Measurements from ENCODE around the gene ABCC1.
"Not testable (repeated sequence)": the region's sequence is repeated elsewhere in the genome, so short reads cannot be mapped to it uniquely, and the experiment has no call there.

The ABCC1 gene

GRCh38 chr16:16164243-16164642 is 214.8 kb downstream of the ABCC1 start:
- no peak for DNase-seq

DNA sequence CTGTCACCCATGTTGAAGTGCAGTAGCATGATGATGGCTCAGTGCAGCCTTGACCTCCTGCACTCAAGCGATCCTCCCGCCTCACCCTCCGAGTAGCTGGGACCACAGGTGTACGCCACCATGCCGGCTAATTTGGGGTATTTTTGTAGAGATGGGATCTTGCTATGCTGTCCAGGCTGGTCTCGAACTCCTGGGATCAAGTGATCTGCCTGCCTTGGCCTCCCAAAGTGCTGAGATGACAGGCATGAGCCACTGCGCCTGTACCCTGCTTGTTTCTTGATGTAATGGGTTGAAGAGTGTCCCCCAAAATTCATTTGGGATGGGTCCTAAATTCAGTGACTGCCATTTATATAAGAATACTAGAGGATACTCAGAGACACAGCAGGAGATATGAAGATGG is 216.7 kb downstream of the ABCC1 start:
- no peak for DNase-seq

DNA sequence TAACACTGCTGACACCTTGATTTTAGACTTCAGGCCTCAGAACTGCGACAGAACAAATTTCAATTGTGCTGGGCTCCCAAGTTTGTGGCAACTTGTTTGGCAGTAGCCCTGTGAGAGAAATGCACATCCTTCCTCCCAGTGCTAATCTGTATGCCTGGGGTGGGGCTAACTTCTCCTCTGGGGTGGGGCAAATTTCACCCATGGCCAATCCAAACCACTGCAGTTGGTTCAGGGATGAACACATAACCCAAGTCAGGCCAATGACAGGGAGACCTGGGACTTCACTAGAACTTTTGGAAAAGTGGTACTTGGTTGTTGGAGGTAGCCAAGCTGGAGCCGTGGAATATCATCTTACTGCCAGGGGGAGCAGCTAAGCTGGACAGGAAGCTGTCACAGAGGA is 217.5 kb downstream of the ABCC1 start:
- no peak for DNase-seq

GRCh38 chr16:16167927-16168326 is 218.5 kb downstream of the ABCC1 start:
- DNase-seq, result no peak

- DNase-seq, result no peak
These were observed 219.0 kb downstream of the ABCC1 start for GRCh38 chr16:16168431-16168830.

GRCh38 chr16:16169615-16170014 is 220.2 kb downstream of the ABCC1 start:
- no peak for DNase-seq

GRCh38 chr16:16171332-16171919 is 222.0 kb downstream of the ABCC1 start:
- DNase-seq, result no peak

DNA sequence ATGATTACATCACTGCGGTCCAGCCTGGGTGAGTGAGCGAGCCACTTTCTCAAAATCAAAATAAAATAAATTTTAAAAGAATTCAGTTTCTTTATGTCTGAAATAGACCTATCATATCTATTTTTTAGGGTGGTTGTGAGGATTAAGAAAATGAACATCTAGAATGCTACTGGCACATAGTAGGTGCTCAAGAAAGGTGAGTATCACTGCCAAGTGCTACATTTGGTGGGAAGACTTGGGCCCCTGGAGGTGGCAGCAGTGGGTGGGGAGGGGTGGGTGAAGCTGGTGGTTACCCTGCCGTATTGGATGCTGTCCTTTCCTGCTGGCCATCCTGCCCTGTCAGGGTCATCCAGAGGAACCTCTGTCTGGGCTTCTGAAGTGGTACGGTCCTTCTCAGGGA is 223.6 kb downstream of the ABCC1 start:
- DNase-seq, result no peak

- no peak for DNase-seq
These were observed 225.9 kb downstream of the ABCC1 start for GRCh38 chr16:16175296-16175695.

GRCh38 chr16:16176328-16176727 is 226.9 kb downstream of the ABCC1 start:
- no peak for DNase-seq

GRCh38 chr16:16178455-16179162 is 229.2 kb downstream of the ABCC1 start:
- no peak for DNase-seq

DNA sequence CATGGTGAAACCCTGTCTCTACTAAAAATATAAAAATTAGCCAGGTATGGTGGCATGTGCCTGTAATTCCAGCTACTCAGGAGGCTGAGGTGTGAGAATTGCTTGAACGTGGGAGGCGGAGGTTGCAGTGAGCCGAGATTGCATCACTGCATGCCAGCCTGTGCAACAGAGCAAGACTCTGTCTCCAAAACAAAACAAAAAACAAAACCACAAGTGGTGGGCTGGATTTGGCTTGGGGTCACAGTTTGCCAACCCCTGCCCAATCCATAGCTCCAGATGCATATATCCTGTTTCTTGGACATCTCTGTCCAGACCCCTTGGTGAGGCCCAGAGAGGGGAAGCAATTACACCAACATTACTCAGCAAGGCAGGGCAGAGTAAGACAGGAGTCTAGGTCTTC is 232.3 kb downstream of the ABCC1 start:
- not testable (repeated sequence) for DNase-seq

- no peak for DNase-seq
These were observed 233.5 kb downstream of the ABCC1 start for GRCh38 chr16:16182918-16183317.

GRCh38 chr16:16183562-16183961 is 234.1 kb downstream of the ABCC1 start:
- DNase-seq, result peak; percentile 32

GRCh38 chr16:16184594-16184993 is 235.2 kb downstream of the ABCC1 start:
- DNase-seq, result no peak

- DNase-seq, result no peak
These were observed 235.7 kb downstream of the ABCC1 start for GRCh38 chr16:16185095-16185494.

- no peak for DNase-seq
These were observed 237.4 kb downstream of the ABCC1 start for GRCh38 chr16:16186820-16187219.

GRCh38 chr16:16188827-16189226 is 239.4 kb downstream of the ABCC1 start:
- no peak for DNase-seq

- no peak for DNase-seq
These were observed 240.4 kb downstream of the ABCC1 start for GRCh38 chr16:16189842-16190241.

DNA sequence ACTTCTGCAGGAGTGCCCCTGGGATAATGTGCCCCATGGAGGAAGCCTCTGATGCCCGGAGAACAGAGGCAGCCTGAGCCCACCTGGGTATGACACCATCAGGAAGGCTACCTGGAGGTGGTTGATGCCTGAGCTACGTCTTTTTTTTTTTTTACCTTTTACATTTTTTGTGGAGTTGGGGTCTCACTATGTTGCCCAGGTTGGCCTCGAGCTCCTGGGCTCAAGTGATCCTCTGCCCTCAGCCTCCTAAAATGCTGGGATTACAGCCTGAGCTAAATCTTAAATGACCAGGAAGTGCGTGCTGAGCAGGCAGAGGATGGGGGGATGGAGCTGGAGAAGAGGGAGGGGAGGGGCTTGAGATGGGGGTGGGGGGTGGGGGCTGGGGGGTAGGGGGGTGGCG is 241.1 kb downstream of the ABCC1 start:
- no peak for DNase-seq

DNA sequence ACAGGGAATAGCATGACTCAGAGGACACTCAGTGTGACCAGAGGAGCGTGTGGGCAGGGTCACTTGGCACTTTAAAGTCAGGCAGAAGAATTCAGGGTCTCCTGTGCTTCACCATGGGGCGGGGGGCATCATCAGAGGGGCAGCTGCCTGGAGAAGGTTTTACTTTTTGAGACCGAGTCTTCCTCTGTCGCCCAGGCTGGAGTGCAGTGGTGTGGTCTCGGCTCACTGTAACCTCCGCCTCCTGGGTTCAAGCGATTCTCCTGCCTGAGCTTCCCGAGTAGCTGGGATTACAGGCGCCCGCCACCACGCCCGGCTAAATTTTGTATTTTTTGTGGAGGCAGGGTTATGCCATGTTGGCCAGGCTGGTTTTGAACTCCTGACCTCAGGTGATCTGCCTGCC is 241.6 kb downstream of the ABCC1 start:
- not testable (repeated sequence) for DNase-seq

DNA sequence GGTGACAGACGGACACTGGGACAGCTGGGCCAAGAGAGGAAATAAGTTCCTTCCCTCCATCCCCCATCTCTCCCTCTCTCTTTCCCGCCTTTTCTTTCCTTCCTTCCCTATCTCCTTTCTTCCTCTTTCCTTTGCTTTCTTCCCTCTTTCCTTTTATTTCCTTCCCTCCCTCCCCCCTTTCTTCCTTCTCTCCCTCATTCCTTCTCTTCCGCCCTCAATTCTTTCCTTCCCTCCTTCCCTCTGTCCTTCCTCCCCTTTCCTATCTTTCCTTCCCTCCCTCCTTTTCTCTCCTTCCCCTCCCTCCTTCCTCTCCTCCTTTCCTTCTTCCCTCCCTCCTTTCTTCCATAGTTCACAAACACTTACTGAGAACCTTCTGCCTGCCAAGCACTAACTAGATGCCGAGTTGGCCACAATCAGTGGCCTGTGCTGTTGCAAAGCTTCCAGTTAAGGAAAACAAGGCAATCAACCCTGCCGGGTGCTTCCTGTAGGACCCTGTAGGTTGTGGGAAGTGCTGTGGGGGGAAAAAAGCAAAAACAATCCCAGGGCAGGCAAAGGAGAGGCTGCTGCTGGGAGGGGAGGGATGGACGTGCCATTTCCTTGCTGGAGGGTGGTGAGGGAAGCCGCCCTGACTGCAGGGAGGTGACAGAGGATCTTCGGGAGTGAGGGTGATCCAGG is 242.2 kb downstream of the ABCC1 start:
- DNase-seq, result no peak

Measured in NCI-H69 (cell line).